Activated naive CD8-positive, alpha-beta T cell treated with anti-CD3 and anti-CD28 coated beads for 36 hours (primary cell): ENCODE measurements around the gene IL22RA1. TPM values are rescaled to one million over a fixed set of nuclear protein-coding genes. Genes with fewer than 3 reads are reported as not detected.

Source experiments
- DNase-seq: peaks from one replicate; pipeline ENCODE4 v3.0.0; 2021
- H3K27ac Mint-ChIP-seq: one replicate; pipeline ENCODE4 v1.8.0; 2022; ENCODE audit warnings: mild to moderate bottlenecking, moderate library complexity, mixed read lengths
- H3K27me3 Mint-ChIP-seq: one replicate; pipeline ENCODE4 v1.8.0; 2022; ENCODE audit warnings: mild to moderate bottlenecking, mixed read lengths
- H3K36me3 Mint-ChIP-seq: one replicate; pipeline ENCODE4 v1.8.0; 2021; ENCODE audit warnings: mild to moderate bottlenecking, mixed read lengths
- H3K4me1 Mint-ChIP-seq: one replicate; pipeline ENCODE4 v1.8.0; 2021; ENCODE audit warnings: mixed read lengths
- H3K4me3 Mint-ChIP-seq: one replicate; pipeline ENCODE4 v1.8.0; 2022; ENCODE audit warnings: mild to moderate bottlenecking, moderate library complexity, mixed read lengths
- H3K9me3 Mint-ChIP-seq: one replicate; pipeline ENCODE4 v1.8.0; 2022; ENCODE audit warnings: mixed read lengths
- total RNA-seq, 2 experiments: library from RNA; stranded (reverse); gene quantifications; one replicate each; pipeline ENCODE4 v1.2.3, GENCODE V29; 2021

The IL22RA1 gene
- total RNA-seq, 2 experiments from 2014 or later: not detected

GRCh38 chr1:24133819-24134218 is 9.1 kb downstream of the IL22RA1 start:
- Mint-ChIP-seq H3K27ac (no peak overlapping the region), H3K36me3 (peaks cover 2% of the 10 kb centered on the region), H3K4me1 (no peaks in the 10 kb centered on the region), H3K4me3 (no peak overlapping the region), H3K9me3 (peaks cover 12% of the 10 kb centered on the region), H3K27me3 (peaks cover 3% of the 10 kb centered on the region)
- DNase-seq: no peak

- peaks cover 2% of the 10 kb centered on the region for H3K36me3 Mint-ChIP-seq
- H3K9me3 Mint-ChIP-seq: peaks cover 12% of the 10 kb centered on the region
- H3K4me3 Mint-ChIP-seq: no peak overlapping the region
- DNase-seq: no peak
- H3K27me3 Mint-ChIP-seq: peaks cover 3% of the 10 kb centered on the region
- H3K27ac Mint-ChIP-seq: no peak overlapping the region
- no peaks in the 10 kb centered on the region for H3K4me1 Mint-ChIP-seq
Measured at GRCh38 chr1:24130385-24130784, 12.6 kb downstream of the IL22RA1 start.

- Mint-ChIP-seq H3K36me3 (peaks cover 2% of the 10 kb centered on the region), H3K27me3 (peaks cover 3% of the 10 kb centered on the region), H3K9me3 (peaks cover 12% of the 10 kb centered on the region), H3K27ac (no peak overlapping the region), H3K4me3 (no peak overlapping the region), H3K4me1 (no peaks in the 10 kb centered on the region)
- no peak for DNase-seq
Measured at GRCh38 chr1:24127801-24128363, 15.1 kb downstream of the IL22RA1 start.

GRCh38 chr1:24127134-24127800 is 15.7 kb downstream of the IL22RA1 start:
- DNase-seq: no peak
- H3K9me3 Mint-ChIP-seq: peaks cover 12% of the 10 kb centered on the region
- peaks cover 2% of the 10 kb centered on the region for H3K36me3 Mint-ChIP-seq
- no peak overlapping the region for H3K27ac Mint-ChIP-seq
- H3K27me3 Mint-ChIP-seq: peaks cover 3% of the 10 kb centered on the region
- H3K4me3 Mint-ChIP-seq: no peak overlapping the region
- no peaks in the 10 kb centered on the region for H3K4me1 Mint-ChIP-seq

GRCh38 chr1:24126672-24127023 is 16.3 kb downstream of the IL22RA1 start:
- H3K36me3 Mint-ChIP-seq: peaks cover 2% of the 10 kb centered on the region
- H3K27me3 Mint-ChIP-seq: no peaks in the 10 kb centered on the region
- H3K4me3 Mint-ChIP-seq: no peak overlapping the region
- H3K9me3 Mint-ChIP-seq: peaks cover 12% of the 10 kb centered on the region
- no peak overlapping the region for H3K27ac Mint-ChIP-seq
- DNase-seq: no peak
- H3K4me1 Mint-ChIP-seq: no peaks in the 10 kb centered on the region

- peaks cover 12% of the 10 kb centered on the region for H3K9me3 Mint-ChIP-seq
- H3K4me1 Mint-ChIP-seq: no peaks in the 10 kb centered on the region
- no peak for DNase-seq
- H3K27ac Mint-ChIP-seq: no peak overlapping the region
- H3K4me3 Mint-ChIP-seq: no peak overlapping the region
- peaks cover 2% of the 10 kb centered on the region for H3K36me3 Mint-ChIP-seq
- no peaks in the 10 kb centered on the region for H3K27me3 Mint-ChIP-seq
Measured at GRCh38 chr1:24126018-24126671, 16.8 kb downstream of the IL22RA1 start.

- H3K4me3 Mint-ChIP-seq: no peak overlapping the region
- DNase-seq: no peak
- peaks cover 9% of the 10 kb centered on the region for H3K9me3 Mint-ChIP-seq
- peaks cover 2% of the 10 kb centered on the region for H3K36me3 Mint-ChIP-seq
- no peaks in the 10 kb centered on the region for H3K4me1 Mint-ChIP-seq
- no peaks in the 10 kb centered on the region for H3K27me3 Mint-ChIP-seq
- H3K27ac Mint-ChIP-seq: no peak overlapping the region
Measured at GRCh38 chr1:24125456-24125855, 17.5 kb downstream of the IL22RA1 start.

- no peak for DNase-seq
- H3K27ac Mint-ChIP-seq: no peak overlapping the region
- H3K36me3 Mint-ChIP-seq: peaks cover 2% of the 10 kb centered on the region
- no peaks in the 10 kb centered on the region for H3K4me1 Mint-ChIP-seq
- peaks cover 6% of the 10 kb centered on the region for H3K9me3 Mint-ChIP-seq
- H3K27me3 Mint-ChIP-seq: no peaks in the 10 kb centered on the region
- no peak overlapping the region for H3K4me3 Mint-ChIP-seq
Measured at GRCh38 chr1:24124980-24125379, 18.0 kb downstream of the IL22RA1 start.

- H3K4me3 Mint-ChIP-seq: no peak overlapping the region
- peaks cover 5% of the 10 kb centered on the region for H3K27me3 Mint-ChIP-seq
- no peak overlapping the region for H3K27ac Mint-ChIP-seq
- no peaks in the 10 kb centered on the region for H3K36me3 Mint-ChIP-seq
- no peaks in the 10 kb centered on the region for H3K9me3 Mint-ChIP-seq
- DNase-seq: no peak
- no peaks in the 10 kb centered on the region for H3K4me1 Mint-ChIP-seq
Measured at GRCh38 chr1:24123611-24124010, 19.3 kb downstream of the IL22RA1 start.

- no peak overlapping the region for H3K4me3 Mint-ChIP-seq
- peaks cover 9% of the 10 kb centered on the region for H3K27me3 Mint-ChIP-seq
- no peak for DNase-seq
- no peak overlapping the region for H3K27ac Mint-ChIP-seq
- no peaks in the 10 kb centered on the region for H3K4me1 Mint-ChIP-seq
- no peaks in the 10 kb centered on the region for H3K36me3 Mint-ChIP-seq
- H3K9me3 Mint-ChIP-seq: no peaks in the 10 kb centered on the region
Measured at GRCh38 chr1:24122776-24123175, 20.2 kb downstream of the IL22RA1 start.

- no peak overlapping the region for H3K4me3 Mint-ChIP-seq
- DNase-seq: no peak
- peaks cover 10% of the 10 kb centered on the region for H3K27me3 Mint-ChIP-seq
- no peaks in the 10 kb centered on the region for H3K4me1 Mint-ChIP-seq
- no peak overlapping the region for H3K27ac Mint-ChIP-seq
- no peaks in the 10 kb centered on the region for H3K9me3 Mint-ChIP-seq
- no peaks in the 10 kb centered on the region for H3K36me3 Mint-ChIP-seq
Measured at GRCh38 chr1:24121406-24121805, 21.5 kb downstream of the IL22RA1 start.

GRCh38 chr1:24120965-24121364 is 22.0 kb downstream of the IL22RA1 start:
- H3K36me3 Mint-ChIP-seq: no peaks in the 10 kb centered on the region
- H3K9me3 Mint-ChIP-seq: no peaks in the 10 kb centered on the region
- no peak overlapping the region for H3K27ac Mint-ChIP-seq
- H3K4me1 Mint-ChIP-seq: no peaks in the 10 kb centered on the region
- H3K4me3 Mint-ChIP-seq: no peak overlapping the region
- H3K27me3 Mint-ChIP-seq: peaks cover 14% of the 10 kb centered on the region
- DNase-seq: no peak

- H3K27ac Mint-ChIP-seq: no peak overlapping the region
- H3K4me3 Mint-ChIP-seq: no peak overlapping the region
- H3K36me3 Mint-ChIP-seq: no peaks in the 10 kb centered on the region
- no peak for DNase-seq
- no peaks in the 10 kb centered on the region for H3K9me3 Mint-ChIP-seq
- H3K4me1 Mint-ChIP-seq: no peaks in the 10 kb centered on the region
- H3K27me3 Mint-ChIP-seq: peaks cover 20% of the 10 kb centered on the region
Measured at GRCh38 chr1:24119859-24120756, 22.8 kb downstream of the IL22RA1 start.

- H3K9me3 Mint-ChIP-seq: no peaks in the 10 kb centered on the region
- no peak overlapping the region for H3K4me3 Mint-ChIP-seq
- H3K27ac Mint-ChIP-seq: no peak overlapping the region
- H3K27me3 Mint-ChIP-seq: peaks cover 20% of the 10 kb centered on the region
- DNase-seq: no peak
- no peaks in the 10 kb centered on the region for H3K36me3 Mint-ChIP-seq
- no peaks in the 10 kb centered on the region for H3K4me1 Mint-ChIP-seq
Measured at GRCh38 chr1:24119489-24119858, 23.5 kb downstream of the IL22RA1 start.
